GM12891 (cell line): ENCODE measurements around the gene UNC119B.

Experiments used
- DNase-seq: peaks from one replicate; pipeline ENCODE4 v3.0.0; 2011; ENCODE audit warnings: low spot score; ENCODE audit not compliant: insufficient read length
- FAIRE-seq: peaks from 2 replicates; lab custom pipeline; 2011; peaks lifted over from hg19 to GRCh38; lab: Jason Lieb, UNC
- PAX5 ChIP-seq: IDR thresholded peaks from 2 replicates; pipeline ENCODE4 v1.6.1; 2011; ENCODE audit warnings: low read length, moderate library complexity, mild to moderate bottlenecking; ENCODE audit not compliant: insufficient read depth, severe bottlenecking
- POLR2A ChIP-seq: IDR thresholded peaks from 2 replicates; pipeline ENCODE4 v1.6.1; 2011; ENCODE audit warnings: low read depth, low read length, control low read depth
- POLR2AphosphoS5 ChIP-seq: IDR thresholded peaks from 2 replicates; pipeline ENCODE4 v1.6.1; 2011; ENCODE audit warnings: low read depth, low read length, control low read depth
- POU2F2 ChIP-seq: IDR thresholded peaks from 2 replicates; pipeline ENCODE4 v1.6.1; 2011; ENCODE audit warnings: low read depth, mild to moderate bottlenecking, control low read depth, low read length, moderate library complexity
- SPI1 ChIP-seq: IDR thresholded peaks from 2 replicates; pipeline ENCODE4 v1.6.1; 2011; ENCODE audit warnings: low read depth, low read length, control low read depth
- TAF1 ChIP-seq: IDR thresholded peaks from 2 replicates; pipeline ENCODE4 v1.6.1; 2011; ENCODE audit warnings: low read depth, low read length, control low read depth

The UNC119B gene

GRCh38 chr12:120739031-120739762 is 28.9 kb downstream of the UNC119B start:
- no peak for TF ChIP-seq SPI1
- no peak for TF ChIP-seq POU2F2
- TF ChIP-seq POLR2AphosphoS5, result no peak
- FAIRE-seq (no peak), DNase-seq (no peak)

- TF ChIP-seq TAF1 (no peak), PAX5 (no peak), POLR2A (no peak), POU2F2 (no peak), POLR2AphosphoS5 (no peak), SPI1 (no peak)
- DNase-seq, result no peak
- FAIRE-seq, result no peak
These were observed 29.8 kb downstream of the UNC119B start for GRCh38 chr12:120739821-120740613.

- DNase-seq, result no peak
- no peak for FAIRE-seq
- no peak for TF ChIP-seq PAX5
- no peak for TF ChIP-seq POU2F2
- no peak for TF ChIP-seq TAF1
- no peak for TF ChIP-seq SPI1
These were observed 30.6 kb downstream of the UNC119B start for GRCh38 chr12:120740871-120741270.

GRCh38 chr12:120741476-120742421 is 31.5 kb downstream of the UNC119B start:
- TF ChIP-seq POLR2AphosphoS5 (no peak), SPI1 (no peak), POLR2A (no peak), POU2F2 (no peak), PAX5 (no peak), TAF1 (no peak)
- FAIRE-seq, result no peak
- no peak for DNase-seq

- no peak for FAIRE-seq
- DNase-seq, result no peak
These were observed 34.8 kb downstream of the UNC119B start for GRCh38 chr12:120744922-120745493.

GRCh38 chr12:120748242-120748641 is 38.0 kb downstream of the UNC119B start:
- TF ChIP-seq POLR2A, result no peak
- no peak for TF ChIP-seq TAF1
- no peak for TF ChIP-seq PAX5
- no peak for TF ChIP-seq SPI1
- TF ChIP-seq POU2F2, result no peak
- TF ChIP-seq POLR2AphosphoS5, result no peak
- FAIRE-seq, result no peak
- DNase-seq, result no peak

More at GRCh38 chr12:120744922-120745493, 34.8 kb downstream of the UNC119B start:
- TF ChIP-seq POLR2A, result no peak
- TF ChIP-seq POU2F2, result no peak
- no peak for TF ChIP-seq SPI1
- no peak for TF ChIP-seq POLR2AphosphoS5
- no peak for TF ChIP-seq PAX5
- TF ChIP-seq TAF1, result no peak

GRCh38 chr12:120749256-120749655 is 39.0 kb downstream of the UNC119B start:
- no peak for DNase-seq
- FAIRE-seq, result no peak
- no peak for TF ChIP-seq POLR2A
- TF ChIP-seq POU2F2, result no peak
- no peak for TF ChIP-seq TAF1
- no peak for TF ChIP-seq POLR2AphosphoS5
- TF ChIP-seq PAX5, result no peak
- TF ChIP-seq SPI1, result no peak

GRCh38 chr12:120750806-120751205 is 40.5 kb downstream of the UNC119B start:
- no peak for FAIRE-seq
- DNase-seq, result no peak
- no peak for TF ChIP-seq PAX5
- no peak for TF ChIP-seq SPI1
- no peak for TF ChIP-seq POLR2AphosphoS5
- no peak for TF ChIP-seq POU2F2
- TF ChIP-seq POLR2A, result no peak
- no peak for TF ChIP-seq TAF1

- TF ChIP-seq SPI1 (no peak), POLR2AphosphoS5 (no peak), TAF1 (no peak), POU2F2 (no peak), POLR2A (no peak), PAX5 (no peak)
- DNase-seq (no peak), FAIRE-seq (no peak)
These were observed 41.1 kb downstream of the UNC119B start for GRCh38 chr12:120751389-120751788.
